NCI-H1105 (cell line): Measurements from ENCODE around the gene SLC30A7.
"Not testable (repeated sequence)": the region's sequence is repeated elsewhere in the genome, so short reads cannot be mapped to it uniquely, and the experiment has no call there.

Experiments
- DNase-seq: peaks from one replicate; lab custom pipeline; 2025; lab: John Stamatoyannopoulos, UW

SLC30A7 gene

GRCh38 chr1:100936194-100936967 lies 40.5 kb downstream of the SLC30A7 start:
- no peak for DNase-seq

- DNase-seq: no peak
Measured at GRCh38 chr1:100941098-100941527, 45.2 kb downstream of the SLC30A7 start.

GRCh38 chr1:100941580-100942216 lies 45.8 kb downstream of the SLC30A7 start:
- no peak for DNase-seq

- DNase-seq: no peak
Measured at GRCh38 chr1:100942304-100943046, 46.6 kb downstream of the SLC30A7 start.

GRCh38 chr1:100943533-100943932 lies 47.6 kb downstream of the SLC30A7 start:
- DNase-seq: no peak

GRCh38 chr1:100946064-100946463 lies 50.2 kb downstream of the SLC30A7 start:
- DNase-seq: not testable (repeated sequence)

GRCh38 chr1:100947816-100948215 lies 51.9 kb downstream of the SLC30A7 start:
- DNase-seq: not testable (repeated sequence)

- DNase-seq: not testable (repeated sequence)
Measured at GRCh38 chr1:100948721-100949405, 53.0 kb downstream of the SLC30A7 start.

- not testable (repeated sequence) for DNase-seq
Measured at GRCh38 chr1:100949515-100950158, 53.7 kb downstream of the SLC30A7 start.

GRCh38 chr1:100950337-100950736 lies 54.4 kb downstream of the SLC30A7 start:
- DNase-seq: no peak

- no peak for DNase-seq
Measured at GRCh38 chr1:100950781-100951180, 54.9 kb downstream of the SLC30A7 start.

GRCh38 chr1:100952104-100952745 lies 56.3 kb downstream of the SLC30A7 start:
- DNase-seq: no peak

GRCh38 chr1:100952970-100953369 lies 57.1 kb downstream of the SLC30A7 start:
- not testable (repeated sequence) for DNase-seq

- DNase-seq: no peak
Measured at GRCh38 chr1:100953960-100954730, 58.3 kb downstream of the SLC30A7 start.

- DNase-seq: no peak
Measured at GRCh38 chr1:100955322-100955721, 59.4 kb downstream of the SLC30A7 start.

- DNase-seq: no peak
Measured at GRCh38 chr1:100959502-100960060, 63.7 kb downstream of the SLC30A7 start.

- DNase-seq: no peak
Measured at GRCh38 chr1:100960098-100960497, 64.2 kb downstream of the SLC30A7 start.

GRCh38 chr1:100968621-100969020 lies 72.7 kb downstream of the SLC30A7 start:
- no peak for DNase-seq

- DNase-seq: no peak
Measured at GRCh38 chr1:100969327-100969726, 73.4 kb downstream of the SLC30A7 start.

GRCh38 chr1:100971021-100971420 lies 75.1 kb downstream of the SLC30A7 start:
- DNase-seq: no peak
